ENCODE data around the gene MACF1.

The MACF1 gene

DNA sequence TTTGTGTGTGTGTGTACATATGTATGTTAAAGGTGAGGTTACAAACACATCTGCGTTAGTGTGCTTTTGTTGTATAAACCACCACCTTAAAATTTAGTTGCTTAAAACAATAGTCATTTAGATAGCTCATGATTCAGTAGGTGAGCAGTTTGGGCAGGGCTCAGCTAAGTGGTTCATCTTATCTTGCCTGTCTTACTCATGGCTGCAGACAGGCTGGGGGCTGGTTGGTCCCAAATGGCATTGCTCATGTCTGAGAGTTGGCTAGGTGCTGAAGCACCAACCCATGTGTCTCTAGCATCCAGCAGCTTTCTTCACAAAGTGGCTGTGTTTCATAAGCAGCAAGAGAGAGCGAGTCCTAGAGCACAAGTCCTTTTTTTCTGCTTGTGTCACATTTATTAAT, 91.4 kb downstream of the MACF1 start:
- DNase-seq (ENCODE audit: low read depth, low spot score) = no peak

DNA sequence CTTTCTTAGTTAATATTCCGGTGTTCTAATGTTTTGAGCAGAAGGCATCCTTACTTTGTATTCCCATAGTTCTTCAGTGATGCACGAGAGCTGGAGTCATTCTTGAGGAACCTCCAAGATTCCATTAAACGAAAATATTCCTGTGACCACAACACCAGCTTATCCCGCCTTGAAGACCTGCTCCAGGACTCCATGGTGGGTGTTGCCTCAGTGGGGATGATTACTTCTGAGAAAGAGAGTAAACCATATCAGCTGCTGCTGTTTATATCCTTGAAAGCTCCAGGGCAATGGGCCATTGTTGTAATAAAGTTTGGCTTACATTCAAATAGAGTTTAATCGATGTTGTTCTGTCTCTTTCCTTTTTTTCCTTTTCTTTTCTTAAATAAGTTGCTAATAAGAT, 93.1 kb downstream of the MACF1 start:
- DNase-seq (ENCODE audit: low read depth, low spot score) = no peak

DNA sequence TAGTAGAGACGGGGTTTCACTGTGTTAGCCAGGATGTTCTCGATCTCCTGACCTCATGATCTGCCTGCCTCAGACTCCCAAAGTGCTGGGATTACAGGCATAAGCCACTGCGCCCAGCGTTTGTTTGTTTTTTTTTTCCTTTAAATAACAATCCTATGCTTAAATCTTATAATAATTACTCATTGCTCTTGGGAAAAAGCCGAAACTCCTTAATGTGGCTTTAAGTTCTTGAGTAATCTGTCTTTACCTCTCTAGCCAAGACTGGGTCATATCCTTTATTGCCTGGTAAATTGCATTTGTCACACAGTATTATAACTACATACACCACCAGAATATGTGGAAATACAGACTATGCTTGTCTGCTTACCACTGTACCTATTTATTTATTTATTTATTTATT, 97.1 kb downstream of the MACF1 start:
- DNase-seq (ENCODE audit: low read depth, low spot score) = no peak

DNA sequence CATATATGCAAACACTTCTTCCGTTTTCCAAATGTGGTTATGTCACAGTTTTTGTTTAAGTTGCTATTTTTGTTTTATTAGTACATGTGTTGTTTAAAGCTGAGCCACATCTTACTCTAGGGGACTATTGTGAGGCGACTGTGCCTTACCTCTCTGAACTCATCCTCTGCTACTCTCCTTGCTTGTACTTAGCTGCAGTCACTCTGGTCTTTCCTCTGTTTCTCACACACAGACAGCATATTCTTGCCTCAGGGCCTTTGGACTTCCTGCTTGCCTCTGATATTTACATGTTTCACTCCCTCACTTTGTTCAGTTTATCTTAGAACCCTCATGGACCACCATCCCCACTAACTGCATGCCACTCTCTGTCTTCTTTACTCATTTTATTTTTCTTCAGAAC, 101.1 kb downstream of the MACF1 start:
- DNase-seq (ENCODE audit: low read depth, low spot score) = no peak

DNA sequence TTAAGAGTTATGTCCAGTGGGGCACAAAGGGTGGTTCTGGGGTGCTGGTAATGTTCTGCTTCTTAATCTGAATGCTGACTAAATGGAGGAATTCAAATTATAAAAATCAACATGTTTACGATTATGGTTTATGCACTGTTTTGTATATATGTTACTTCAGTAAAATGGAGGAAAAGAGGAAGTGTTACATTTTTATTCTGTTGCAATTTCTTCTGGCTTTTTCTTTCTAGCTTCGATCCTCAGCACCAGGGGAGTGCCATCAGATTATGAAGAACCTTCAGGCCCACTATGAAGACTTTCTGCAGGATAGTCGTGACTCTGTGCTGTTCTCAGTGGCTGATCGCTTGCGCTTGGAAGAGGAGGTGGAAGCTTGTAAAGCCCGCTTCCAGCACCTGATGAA, 105.5 kb downstream of the MACF1 start:
- no peak for DNase-seq (ENCODE audit: low read depth, low spot score)

DNA sequence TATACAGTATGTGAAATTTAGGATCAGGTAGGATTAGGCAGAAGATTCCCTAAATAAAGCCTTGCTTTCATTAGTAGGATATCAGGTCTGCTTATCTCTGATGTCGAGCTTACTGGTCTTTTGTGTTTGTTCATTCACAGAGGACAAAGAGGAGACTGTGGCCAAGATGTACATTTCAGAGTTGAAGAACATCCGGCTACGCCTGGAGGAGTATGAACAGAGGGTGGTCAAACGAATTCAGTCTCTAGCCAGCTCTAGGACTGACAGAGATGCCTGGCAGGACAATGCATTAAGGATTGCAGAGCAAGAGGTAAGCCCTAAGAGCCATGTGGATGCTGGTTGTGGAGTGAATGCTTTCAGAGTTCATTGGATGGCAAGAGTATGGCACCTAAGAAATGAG, 106.2 kb downstream of the MACF1 start:
- no peak for DNase-seq (ENCODE audit: low read depth, low spot score)

DNA sequence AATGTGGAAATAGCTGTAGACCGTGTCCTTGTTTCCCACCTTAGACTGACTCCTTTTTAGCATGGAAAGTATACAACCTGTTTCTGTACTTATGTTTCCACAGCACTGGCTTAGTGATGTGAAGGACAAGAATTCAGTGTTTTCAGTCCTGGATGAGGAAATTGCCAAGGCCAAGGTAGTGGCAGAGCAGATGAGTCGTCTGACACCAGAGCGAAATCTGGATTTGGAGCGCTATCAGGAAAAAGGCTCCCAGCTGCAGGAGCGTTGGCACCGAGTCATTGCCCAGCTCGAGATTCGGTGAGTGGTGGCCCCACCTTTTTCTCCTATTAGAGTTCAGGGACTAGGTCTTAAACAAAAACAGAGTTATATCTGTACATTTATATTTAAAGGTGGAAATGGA, 112.6 kb downstream of the MACF1 start:
- DNase-seq (ENCODE audit: low read depth, low spot score) = no peak

DNA sequence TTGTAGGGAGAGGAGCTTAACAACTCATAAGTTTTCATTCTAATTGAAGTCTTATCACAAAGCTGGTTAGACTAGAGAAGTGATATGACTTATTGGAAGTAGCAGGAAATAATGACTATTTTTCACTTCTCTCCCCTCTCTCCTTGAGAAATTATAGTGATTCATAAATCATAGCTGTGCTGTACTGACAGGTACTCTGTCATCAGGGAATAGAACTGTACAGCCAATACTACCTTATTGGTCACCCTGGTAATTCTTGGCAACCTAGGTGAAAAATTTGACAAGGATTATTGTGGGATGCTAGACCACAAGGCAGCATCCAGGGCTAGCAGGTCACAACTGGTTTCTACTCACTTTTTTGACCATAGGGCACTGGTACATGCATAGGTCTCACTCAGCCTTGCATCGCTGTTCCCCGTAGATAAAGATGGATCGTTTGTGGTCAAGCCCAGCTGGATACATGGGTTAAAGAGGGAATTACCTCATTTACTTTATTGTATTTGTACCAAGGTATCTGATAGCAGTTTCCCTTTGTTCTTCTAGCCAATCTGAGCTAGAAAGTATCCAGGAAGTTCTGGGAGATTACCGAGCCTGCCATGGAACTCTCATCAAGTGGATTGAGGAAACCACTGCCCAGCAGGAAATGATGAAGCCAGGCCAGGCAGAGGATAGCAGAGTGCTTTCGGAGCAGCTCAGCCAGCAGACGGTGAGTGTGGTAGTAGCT, 113.6 kb downstream of the MACF1 start:
- DNase-seq (ENCODE audit: low read depth, low spot score) = no peak

DNA sequence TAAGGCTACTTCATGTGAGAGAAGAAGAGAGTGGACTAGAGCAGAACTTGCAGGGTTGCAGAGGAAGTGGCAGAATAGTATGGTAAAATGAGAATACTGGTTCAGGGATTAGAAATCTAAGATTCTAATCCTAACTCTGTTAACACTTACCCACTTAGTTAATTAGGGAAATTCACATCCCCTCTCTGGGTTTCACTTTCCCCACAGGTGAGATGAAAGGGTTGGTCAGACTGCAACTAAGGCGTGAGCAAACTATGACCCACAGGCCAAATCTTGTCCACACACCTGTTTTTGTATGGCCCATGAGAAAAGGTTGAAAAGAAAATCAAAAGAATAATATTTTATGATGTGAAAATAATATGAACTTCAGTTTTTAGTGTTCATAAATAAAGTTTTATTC, 117.5 kb downstream of the MACF1 start:
- no peak for DNase-seq (ENCODE audit: low read depth, low spot score)

DNA sequence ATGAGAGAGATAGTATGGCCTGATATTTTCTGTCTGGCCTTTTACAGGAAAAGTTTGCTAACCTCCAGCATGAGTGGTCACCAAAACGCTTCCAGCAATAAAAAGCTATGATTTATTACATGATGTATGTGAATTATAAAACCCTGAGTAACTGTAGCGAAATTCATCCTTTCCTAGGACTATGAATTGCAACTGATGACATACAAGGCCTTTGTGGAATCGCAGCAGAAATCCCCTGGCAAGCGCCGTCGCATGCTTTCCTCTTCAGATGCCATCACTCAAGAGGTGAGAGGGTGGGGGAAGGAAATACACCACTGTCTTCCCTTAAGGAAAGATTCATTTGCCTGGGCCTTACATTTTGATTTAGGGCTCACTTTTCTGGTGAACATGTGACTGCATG, 117.9 kb downstream of the MACF1 start:
- no peak for DNase-seq (ENCODE audit: low read depth, low spot score)

DNA sequence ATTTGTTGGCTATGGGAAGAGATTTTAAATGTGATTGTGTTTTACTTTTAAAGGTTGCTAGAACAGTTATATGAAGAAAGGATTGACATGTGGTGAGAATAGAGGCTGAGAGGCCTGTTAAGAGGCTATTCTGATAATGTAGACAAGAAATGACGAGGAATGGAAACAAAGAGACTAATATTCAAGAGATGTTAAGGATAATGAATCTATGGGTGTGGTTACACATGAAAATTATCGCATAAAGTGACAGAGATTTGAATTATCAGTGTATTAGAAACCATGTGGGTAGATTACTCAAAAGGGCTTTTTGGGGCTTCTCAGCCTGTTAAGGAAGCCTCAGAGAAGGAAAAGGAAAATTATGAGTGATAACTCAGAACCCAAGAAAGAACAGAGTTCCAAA, 120.4 kb downstream of the MACF1 start:
- DNase-seq (ENCODE audit: low read depth, low spot score) = no peak

DNA sequence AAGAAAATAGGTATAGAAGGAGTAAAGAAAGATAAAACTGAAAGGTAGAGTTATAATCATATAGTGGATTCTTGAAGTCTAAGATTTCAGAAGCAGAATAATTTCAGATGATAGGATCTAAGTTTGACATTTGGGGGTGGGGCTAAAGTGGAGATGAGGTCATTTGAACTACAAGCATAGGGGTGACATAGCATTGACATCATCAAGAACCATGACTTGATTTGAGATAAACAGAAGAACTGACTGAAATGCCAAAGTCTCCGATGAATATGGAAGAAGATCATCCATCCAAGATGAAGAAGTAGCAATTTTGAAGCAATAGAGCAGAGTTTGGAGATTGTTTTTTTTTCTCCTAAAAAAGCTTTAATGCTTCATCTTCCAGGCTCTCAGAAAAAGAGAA, 122.3 kb downstream of the MACF1 start:
- DNase-seq (ENCODE audit: low read depth, low spot score) = no peak

DNA sequence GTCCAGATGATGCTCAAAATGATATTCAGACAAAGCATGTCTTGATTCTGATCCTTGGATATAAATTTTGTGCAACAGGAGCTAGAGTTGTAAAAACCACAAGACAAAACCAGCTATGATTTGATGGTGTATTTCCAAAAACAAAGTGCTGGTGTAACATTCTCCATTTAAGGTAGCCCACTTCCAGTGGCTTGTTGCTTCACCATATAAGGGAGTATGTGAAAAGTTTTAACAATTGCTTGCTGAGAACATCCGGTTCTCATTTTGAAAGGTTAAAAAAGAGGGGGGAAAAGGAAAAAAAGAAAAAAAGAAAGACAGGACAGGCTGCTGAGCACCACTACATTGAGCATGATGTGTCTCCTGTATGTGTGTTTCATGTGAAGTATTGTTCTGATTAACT, 123.6 kb downstream of the MACF1 start:
- no peak for DNase-seq (ENCODE audit: low read depth, low spot score)

DNA sequence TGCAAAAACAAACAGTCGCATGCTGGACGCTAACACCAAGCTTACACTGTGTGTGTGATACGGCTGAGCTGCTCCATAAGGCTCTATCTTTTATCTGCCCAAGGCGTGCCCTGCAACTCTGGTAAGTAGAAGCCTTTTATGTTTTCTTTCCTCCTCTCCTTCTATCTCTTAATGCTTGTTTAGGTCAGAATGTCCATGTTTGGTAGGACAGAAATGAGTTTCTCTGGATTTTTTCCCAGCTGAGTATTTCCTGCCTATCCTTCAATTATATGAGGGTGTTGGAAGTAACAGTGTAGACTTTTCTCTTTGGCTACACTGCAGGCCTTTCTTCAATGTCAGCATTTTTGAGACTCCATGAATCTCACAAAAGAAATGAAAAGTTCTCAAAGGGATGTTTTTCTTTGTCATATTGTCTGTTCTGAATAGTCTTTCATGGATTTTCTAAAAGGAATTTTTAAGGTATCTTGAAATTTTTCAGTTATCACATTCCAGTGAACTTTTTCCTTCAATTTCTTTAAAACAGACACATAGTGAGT, 124.2 kb downstream of the MACF1 start:
- no peak for DNase-seq (ENCODE audit: low read depth, low spot score)

DNA sequence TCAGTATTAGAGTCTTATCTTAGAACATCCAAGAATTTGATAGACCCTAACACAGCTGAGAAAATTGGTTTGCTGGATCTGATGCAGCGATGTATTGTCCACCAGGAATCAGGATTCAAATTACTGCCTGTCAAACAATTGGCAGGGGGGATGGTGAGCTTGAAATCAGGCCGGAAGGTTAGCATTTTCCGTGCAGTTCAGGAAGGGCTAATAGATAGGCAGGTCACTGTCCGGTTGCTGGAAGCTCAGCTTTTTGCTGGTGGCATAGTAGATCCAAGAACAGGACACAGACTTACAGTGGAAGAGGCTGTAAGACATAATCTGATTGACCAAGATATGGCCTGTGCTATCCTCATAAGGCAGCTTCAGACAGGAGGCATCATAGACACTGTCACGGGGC, 127.2 kb downstream of the MACF1 start:
- no peak for DNase-seq (ENCODE audit: low read depth, low spot score)

DNA sequence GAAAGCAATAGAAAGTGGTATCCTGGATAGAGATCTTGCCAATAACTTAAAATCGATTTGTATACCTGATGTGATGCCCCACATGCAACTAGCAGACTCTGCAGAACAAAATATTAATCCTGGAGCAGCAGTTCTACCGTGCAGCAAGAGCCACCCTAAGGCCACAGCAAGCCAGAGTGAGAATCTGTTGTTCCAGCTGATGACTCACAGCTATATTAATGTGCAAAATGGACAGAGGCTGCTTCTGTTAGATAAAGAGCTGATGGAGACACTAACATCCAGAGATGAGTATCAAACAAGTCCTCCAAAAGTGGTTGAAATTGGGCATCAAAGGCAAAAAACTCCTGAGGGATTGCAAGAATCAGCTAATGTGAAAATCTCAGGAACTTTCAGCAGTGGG, 127.8 kb downstream of the MACF1 start:
- DNase-seq (ENCODE audit: low read depth, low spot score) = no peak

DNA sequence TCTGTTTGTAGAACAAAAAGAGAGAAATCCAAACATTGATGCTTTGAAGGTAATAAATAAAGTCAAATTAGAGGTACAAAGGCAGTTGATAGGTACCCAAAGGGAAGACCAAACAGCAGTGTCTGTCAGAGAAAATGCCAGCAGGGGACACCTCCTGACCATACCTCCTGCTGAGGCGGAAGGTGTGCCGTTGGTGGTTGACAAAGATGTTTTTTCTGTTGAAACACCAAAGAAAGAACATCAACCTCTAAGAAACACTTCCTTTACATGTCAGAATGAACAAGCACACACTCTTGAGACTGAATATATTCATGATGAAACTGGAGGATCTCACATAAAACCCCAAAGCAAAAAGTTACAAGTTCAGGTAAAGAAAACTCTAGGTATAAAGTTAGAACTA, 128.3 kb downstream of the MACF1 start:
- no peak for DNase-seq (ENCODE audit: low read depth, low spot score)

DNA sequence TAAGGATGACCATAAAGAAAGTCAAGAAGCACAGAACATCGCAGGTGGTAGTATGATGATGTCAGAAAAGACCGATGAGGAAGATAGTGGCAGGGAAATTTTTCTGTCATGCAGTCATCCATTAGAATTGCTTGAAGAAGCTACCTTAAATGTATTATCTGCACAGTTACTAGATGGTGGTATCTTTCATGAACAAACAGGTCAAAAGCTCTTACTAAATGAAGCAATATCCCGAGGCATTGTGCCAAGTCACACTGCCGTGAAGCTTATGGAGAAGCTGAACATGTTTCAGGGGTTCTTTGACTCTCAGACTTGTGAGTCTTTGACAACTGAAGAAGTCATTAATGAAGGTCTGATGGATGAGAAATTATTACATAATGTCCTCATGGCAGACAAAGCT, 128.8 kb downstream of the MACF1 start:
- DNase-seq (ENCODE audit: low read depth, low spot score) = no peak

DNA sequence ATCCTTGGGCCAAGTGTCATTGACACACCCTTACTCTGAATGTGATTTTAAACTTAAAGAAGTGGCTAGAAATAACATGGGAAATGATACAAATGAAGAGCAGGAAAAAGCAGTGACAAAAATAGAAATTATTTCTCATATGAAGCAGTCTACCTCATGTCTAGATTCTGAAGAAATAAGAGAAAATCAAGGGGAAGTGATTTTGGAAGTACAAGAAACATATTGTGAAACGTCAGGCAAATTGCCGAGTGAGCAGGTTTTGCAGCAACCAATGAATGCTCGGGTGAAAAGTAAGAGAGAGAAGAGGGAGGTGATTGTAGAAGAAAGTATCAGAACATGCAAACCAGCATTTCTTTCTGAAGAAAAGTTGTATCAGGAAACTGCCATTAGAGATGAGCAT, 130.7 kb downstream of the MACF1 start:
- no peak for DNase-seq (ENCODE audit: low read depth, low spot score)

DNA sequence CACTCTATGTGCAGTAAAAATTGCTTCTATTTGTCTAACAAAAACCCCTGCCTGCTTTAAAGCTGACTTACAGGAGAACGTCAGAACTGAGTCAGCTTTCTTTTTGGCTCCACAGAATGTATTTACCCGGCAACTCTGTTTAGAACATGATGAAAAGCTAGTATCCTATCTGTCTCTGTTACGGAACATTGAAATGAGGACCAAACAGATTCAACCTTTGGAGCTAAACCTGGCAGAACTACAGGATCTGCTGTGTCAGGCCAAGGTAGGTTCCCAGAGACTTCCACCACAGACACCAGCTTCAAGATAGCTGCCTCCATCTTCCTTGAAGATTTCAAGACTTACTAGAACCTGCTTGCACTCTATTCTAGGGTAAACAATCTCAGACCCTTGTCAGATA, 132.6 kb downstream of the MACF1 start:
- DNase-seq (ENCODE audit: low read depth, low spot score) = no peak

DNA sequence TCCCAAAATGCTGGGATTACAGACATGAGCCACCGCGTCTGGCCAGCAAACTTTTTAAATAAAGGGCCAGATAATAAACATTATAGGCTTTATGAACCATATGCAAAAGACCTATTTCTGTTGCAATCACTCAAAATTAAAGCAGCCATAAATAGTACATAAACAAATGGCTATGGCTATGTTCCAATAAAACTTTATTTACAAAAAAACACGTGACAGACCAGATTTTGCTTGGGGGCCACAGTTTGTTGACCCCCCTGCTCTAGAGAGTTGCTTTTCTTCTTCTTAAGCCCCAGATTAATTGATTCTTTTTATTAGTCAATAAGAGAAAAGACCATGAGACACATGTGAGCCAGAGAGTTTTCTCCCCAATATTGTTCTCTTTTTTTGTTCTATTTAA, 138.3 kb downstream of the MACF1 start:
- no peak for DNase-seq (ENCODE audit: low read depth, low spot score)

DNA sequence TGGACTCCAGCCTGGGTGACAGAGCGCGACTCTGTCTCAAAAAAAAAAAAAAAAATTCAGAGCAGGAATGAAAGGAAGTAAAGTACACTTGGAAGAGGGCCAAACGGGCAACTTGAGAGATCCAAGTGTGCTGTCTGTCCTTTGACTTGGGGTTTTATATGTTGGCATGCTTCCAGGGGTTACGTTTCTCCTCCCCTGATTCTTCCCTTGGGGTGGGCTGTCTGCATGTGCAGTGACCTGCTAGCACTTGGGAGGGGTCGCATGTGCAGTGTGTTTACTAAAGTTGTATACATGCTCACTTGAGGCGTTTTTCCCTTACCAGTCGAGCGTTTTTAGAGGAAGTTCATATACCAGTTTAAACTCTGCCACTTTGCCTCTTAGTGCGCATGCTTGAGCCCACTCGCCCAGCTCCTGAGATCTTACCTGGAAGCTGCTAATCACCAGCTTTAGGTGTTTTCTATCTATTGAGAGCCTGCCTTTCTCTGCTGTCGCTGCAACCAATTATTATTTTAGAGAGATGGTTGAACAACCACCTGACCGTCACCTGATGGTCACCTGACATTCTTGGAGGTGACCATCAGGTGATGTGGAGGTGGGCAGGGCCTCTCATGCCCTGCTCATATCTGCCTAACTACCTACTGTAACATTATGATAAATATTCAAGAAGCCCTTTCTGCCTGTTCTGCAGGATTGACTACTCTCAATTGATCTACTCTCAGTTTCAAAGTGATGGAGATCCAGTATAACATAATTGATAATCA, 140.1 kb downstream of the MACF1 start:
- no peak for DNase-seq (ENCODE audit: low read depth, low spot score)

DNA sequence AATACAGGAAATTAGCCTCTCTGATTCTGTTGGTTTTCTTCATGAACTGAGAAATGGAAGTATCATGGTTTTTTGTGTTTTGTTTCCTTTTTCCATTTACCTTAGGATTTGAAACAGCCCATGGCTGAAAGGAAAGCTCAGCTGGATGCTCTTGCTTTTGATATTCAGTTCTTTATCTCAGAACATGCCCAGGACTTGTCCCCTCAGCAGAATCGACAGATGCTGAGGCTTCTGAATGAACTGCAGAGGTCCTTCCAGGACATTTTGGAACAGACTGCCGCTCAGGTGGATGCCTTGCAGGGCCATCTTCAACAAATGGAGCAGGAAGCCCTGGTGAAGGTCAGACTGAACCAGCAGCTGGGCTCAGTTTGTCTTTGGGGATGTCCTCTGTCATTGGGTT, 142.4 kb downstream of the MACF1 start:
- DNase-seq (ENCODE audit: low read depth, low spot score) = no peak
